Suprapubic skin (tissue), 4 donors: Measurements from ENCODE around the gene MELTF.

ENCODE experiments used
- EP300 ChIP-seq: sonication (generic); formaldehyde crosslinking; IDR thresholded peaks from one replicate; pipeline ENCODE4 v1.6.1; 2017; ENCODE audit warnings: antibody characterized with exemption
- POLR2A ChIP-seq, 2 donors: fragments of 450-650 bp; IDR thresholded peaks; one replicate each; pipeline ENCODE4 v1.6.1; 2017; ENCODE audit warnings: antibody characterized with exemption in 2 of 2, mild to moderate bottlenecking in 2 of 2, moderate library complexity in 2 of 2
- POLR2AphosphoS5 ChIP-seq, 3 donors: sonication (generic); formaldehyde crosslinking; IDR thresholded peaks; one replicate each; pipeline ENCODE4 v1.6.1; 2017; ENCODE audit warnings: antibody characterized with exemption in 3 of 3
- TF ChIP-seq, protein P1 (sequence below), 2 donors: fragments of 200-600 bp in 1 of 2; fragments of 450-650 bp in 1 of 2; sonication (generic) in 1 of 2; IDR thresholded peaks; one replicate each; pipeline ENCODE4 v1.5.1; 2016 to 2019; ENCODE audit warnings: antibody characterized with exemption in 2 of 2, mild to moderate bottlenecking in 1 of 2, moderate library complexity in 1 of 2

DNA sequence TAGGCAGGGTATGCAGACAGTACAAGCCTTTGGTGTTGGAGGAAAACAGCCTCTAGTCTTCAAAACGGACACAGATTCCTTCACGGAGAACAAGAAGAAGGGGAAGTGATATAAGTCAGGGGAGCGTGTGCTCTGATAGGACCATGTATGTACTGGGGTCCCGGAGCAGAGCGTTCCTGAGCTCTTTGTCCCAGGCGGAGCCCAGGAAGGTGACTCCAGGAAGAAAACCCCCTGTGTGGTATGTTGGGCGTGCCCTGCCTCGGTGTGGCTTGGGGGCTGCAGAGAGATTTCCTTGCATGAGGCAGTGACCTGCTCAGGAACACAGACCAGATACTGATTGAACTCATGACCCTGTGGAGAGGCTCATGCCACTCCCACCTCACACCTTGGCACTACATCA is 21.7 kb downstream of the MELTF start:
- TF ChIP-seq, protein P1, sequence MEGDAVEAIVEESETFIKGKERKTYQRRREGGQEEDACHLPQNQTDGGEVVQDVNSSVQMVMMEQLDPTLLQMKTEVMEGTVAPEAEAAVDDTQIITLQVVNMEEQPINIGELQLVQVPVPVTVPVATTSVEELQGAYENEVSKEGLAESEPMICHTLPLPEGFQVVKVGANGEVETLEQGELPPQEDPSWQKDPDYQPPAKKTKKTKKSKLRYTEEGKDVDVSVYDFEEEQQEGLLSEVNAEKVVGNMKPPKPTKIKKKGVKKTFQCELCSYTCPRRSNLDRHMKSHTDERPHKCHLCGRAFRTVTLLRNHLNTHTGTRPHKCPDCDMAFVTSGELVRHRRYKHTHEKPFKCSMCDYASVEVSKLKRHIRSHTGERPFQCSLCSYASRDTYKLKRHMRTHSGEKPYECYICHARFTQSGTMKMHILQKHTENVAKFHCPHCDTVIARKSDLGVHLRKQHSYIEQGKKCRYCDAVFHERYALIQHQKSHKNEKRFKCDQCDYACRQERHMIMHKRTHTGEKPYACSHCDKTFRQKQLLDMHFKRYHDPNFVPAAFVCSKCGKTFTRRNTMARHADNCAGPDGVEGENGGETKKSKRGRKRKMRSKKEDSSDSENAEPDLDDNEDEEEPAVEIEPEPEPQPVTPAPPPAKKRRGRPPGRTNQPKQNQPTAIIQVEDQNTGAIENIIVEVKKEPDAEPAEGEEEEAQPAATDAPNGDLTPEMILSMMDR (IDR thresholded peaks at IDR 0.05), result no peak
- TF ChIP-seq POLR2AphosphoS5 (IDR thresholded peaks at IDR 0.05) (no peak), POLR2A (IDR thresholded peaks at IDR 0.05) (no peak), EP300 (no peak)
